Stimulated activated CD4-positive, alpha-beta T cell treated with anti-CD3 and anti-CD28 coated beads, Interleukin-2, amount 100 ng/mL, for 48 hours (primary cell): Measurements from ENCODE around the gene MAB21L4.

ENCODE experiments used
- DNase-seq, 2 donors: peaks; one replicate each; pipeline ENCODE4 v3.0.0-alpha.2; 2020

MAB21L4 gene

DNA sequence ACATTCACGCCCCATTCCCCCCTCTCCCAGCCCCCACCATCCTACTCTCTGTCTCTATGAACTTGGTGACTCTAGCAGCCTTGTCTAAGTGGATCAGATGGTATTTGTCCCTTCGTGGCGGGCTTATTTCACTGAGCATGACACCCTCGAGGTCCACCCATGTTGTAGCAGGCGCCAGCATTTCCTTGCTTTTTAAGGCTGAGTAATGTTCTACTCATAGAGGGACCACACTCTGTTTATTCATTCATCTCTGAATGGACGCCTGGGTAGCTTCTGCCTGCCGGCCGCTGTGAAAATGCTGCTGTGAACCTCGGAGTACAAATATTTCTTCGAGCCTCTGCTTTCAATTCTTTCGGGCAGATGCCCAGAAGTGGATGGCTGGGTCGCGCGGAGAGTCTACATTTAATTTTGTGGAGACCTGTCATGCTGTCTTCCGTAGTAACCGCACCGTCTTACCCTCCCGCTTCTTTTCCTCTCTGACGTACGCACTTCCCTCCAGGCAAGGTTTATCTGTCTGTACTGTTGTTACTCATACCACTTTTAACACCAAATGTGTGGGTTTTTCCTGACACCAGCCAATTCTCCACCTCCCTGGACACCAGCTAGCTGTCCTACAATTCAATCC, 15.8 kb upstream of the MAB21L4 start:
- DNase-seq, result no peak

DNA sequence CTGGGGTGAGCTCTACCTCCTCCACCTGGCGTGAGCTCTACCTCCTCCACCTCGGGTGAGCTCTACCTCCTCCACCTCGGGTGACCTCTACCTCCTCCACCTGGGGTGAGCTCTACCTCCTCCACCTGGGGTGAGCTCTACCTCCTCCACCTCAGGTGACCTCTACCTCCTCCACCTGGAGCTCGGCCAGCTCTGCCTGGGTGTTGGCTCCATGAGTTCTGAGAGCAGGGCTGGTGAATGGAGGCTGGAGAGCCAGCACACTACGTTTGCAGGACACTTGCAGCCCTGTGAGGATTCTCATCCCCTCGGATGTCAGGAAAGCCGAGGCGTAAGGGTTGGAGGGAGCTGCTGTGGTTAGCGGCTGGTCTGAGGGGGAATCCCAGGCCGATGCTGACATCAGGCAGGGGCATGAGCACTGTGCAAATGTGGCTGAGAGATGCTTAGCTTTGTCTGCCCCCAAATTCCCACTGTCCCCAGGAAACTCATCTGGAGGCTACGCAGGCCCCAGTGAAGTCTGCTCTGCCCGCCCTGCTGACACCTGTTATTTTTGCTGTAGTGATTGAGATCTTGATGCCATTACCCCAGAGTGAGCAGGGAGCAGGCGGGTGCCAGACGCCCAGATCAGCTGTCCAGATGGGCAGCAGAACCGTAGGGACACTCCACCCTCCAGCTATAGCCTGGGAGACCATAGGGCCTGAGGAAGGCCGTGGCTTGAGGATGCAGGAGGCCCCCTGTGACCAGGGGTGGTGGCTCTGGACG, 13.4 kb upstream of the MAB21L4 start:
- DNase-seq, result no peak

DNA sequence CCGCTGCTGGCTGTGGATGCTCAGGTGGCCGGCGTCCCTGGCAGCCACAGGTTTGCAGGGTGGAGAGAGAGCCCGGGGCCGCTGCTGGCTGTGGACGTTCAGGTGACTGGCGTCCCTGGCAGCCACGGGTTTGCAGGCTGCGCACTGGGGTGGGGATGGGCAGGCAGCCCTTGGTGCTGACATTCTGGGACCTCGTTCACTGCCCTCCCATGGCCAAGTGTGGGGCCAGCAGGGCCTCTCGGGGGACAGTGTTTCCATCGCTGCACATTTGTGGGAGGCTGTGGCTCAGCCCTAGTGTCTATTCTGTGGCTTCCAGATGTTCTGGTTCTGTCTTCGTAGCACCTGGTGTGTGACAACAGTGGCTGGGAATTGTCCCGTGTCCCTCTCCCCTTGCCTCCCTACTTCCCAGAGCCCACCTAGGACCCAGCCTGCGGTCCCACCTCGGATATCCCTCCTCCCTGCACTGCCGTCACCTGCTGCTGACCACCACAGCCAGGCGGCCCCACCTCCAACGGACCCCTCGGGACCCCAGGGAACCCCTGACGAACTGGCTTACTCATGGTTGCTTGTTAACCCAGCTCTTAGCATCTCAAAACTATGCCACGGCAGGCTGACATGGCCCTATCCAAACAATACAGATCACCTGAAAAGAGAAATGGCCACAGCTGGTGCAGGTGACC, 11.1 kb upstream of the MAB21L4 start:
- DNase-seq, result no peak

DNA sequence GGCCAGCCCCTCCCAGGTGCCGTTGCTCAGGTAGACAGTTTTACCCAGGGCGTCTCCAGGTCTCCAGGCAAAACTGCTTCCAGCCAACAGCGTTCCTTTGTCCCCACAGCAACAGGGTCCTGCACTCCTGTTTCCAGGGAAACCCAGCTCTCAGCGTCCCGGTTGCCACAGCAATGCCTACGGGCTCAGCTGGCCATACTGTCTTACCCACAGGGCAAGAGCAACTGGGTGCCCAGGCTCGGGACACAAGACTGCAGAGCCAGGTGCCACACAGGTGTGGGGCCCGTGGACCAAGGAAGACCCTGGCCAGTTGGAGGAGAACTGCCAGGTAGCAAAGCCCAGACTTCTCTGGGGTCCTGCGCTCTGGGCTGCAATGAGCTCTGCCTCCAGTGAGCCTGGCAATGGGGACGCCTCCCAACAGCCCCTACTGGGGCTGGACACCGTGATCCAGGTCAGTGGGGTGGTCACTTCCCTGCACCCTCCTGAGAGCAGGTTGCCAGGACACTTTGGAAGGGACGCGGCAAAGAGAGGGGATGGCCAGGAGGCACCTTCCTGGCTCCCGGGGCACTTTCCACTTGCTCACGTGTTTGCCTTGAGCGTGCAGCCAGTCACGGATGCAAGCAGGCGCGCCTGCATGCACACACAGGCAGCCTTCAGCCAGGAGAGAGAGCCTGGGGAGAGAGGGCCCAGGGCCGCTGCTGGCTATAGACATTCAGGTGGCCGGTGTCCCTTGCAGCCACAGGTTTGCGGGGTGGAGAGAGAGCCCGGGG, 10.4 kb upstream of the MAB21L4 start, which contains the start of gene CROCC2:
Gene CROCC2 (plus strand): TSS at position 196 of the 770 bp plus-strand sequence. CDS start 178 bp downstream, at position 374.
- no peak for DNase-seq

DNA sequence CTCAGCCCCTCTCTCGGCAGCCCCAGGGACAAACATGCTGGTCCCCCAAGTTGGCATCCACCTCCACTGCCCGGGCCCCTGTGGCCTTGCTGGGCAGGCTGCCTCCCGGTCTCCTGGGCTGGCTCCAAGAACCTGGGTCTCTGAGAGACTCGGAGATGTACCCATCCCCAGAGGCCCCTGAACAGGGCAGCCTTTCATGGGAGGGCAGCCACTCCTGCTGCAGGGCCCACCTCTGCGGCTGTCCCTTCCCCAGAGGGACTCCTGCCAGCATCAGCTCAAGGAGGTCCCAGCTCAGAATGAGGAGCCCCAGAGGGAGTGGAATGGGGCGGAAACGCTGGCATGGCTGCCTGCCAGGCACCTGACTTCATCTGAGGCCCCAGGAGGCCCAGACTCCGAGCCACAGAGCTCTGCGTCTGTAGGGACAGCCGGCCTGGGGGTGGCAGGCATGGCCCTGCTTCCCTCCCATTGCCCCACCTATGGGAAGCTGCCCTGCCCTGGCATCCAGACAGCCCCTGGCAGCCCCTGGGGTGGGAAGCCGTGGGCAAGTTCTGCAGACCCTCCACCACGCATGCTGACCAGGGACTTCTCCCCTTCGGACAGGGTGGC, 9.3 kb upstream of the MAB21L4 start:
- no peak for DNase-seq

DNA sequence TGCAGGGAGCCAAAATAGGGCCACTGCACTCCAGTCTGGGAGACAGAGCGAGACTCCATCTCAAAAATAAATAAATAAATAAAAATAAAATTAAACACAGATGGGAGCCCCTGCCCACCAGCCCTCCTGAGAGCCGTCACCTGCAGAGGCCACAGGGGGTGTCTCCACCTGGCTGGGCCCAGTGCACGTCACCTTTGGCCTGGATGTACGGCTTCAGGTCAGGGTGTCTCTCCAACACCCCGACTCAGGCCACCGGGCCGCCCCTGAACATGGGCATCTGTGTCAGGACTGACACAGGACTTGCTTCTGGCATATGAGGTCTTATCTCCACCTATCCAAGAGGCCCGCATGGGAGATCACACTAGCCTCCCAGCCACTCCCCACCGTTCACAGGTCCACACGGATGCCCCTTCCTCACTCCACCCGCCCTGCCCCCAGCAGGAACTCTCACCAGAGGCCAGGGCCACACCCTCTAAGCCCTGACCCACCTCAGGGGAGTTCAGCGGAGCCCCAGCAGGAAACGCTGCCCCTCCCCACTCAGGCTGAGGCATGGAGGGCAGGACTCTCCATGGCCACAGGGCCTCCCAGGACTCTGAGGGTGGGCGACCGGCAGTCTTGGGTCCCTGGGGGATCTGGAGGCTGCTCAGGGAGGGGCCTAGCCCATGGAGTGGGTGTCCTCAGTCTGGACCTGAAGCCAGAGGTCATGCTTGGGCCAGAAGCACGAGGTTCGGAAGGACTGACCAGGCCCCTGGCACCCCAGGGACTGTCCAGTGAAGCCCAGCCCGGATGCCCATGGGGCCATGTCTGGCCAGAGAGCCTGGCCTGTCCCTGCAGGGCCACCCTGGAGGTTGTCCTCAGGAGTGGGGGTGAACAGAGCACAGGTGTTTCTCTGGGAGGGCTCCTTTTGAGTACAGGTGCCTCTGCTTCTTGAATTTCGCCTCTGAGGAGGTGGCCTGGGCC, 8.5 kb upstream of the MAB21L4 start:
- no peak for DNase-seq

DNA sequence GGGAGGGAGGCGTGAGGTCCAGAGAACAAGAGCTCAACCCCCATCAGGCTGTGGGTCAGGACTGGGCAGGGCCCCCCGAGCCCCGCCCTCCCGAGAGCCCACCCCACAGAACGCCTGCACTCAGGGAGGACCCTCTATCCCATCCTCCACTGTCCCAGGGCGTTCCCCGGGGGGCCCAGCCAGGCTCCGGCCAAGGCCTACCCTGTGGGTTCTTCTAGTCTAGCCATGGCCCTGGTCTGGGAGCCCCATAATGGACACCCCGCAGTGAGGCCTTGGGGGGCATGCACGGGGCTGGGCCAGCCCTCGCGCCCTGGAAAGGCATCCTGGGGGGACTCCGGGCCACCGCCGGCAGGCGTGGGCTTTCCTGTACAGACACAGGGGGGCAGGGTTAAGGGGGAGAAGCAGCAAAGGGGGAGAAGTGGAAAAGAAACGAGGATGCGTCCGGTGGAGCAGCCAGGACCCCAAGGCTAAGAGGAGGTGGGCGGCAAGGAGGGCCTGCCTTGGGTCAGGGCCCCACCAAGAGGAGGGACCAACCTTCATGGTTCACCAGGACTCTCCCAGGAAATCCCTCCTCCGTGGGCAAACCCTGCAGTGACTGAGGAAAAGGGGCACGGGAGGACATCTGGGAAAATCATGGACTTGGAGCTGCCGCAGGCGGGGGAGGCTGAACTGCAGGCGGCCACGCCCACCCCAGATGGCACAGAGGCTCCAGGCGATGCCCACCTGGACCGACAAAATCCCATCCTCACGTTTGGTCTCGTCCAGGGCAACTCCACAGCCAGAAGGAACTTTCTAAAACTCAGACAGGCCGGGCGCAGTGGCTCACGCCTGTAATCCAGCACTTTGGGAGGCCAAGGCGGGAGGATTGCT, 7.5 kb upstream of the MAB21L4 start:
- DNase-seq, result no peak

DNA sequence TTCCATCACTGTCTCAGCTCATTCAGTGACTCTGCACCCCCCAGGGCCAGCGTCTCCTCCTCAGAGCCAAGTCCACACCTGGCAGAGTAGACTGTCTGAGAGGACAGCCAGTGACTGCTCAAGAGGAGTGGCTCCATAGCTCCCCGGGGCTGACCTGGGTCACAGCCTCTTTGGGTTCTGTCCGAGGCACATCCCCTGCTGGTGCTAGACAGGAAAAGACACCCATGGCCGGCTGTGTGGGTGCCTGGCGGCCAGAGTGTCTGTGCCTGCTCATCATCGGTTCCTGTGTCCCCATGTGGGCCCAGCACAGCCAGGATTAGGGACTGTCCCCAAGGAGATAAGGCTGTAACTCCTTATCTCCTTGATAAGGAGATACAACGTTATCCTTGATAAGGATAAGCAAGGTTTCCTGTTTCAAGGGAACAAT, 6.7 kb upstream of the MAB21L4 start:
- DNase-seq, result no peak

DNA sequence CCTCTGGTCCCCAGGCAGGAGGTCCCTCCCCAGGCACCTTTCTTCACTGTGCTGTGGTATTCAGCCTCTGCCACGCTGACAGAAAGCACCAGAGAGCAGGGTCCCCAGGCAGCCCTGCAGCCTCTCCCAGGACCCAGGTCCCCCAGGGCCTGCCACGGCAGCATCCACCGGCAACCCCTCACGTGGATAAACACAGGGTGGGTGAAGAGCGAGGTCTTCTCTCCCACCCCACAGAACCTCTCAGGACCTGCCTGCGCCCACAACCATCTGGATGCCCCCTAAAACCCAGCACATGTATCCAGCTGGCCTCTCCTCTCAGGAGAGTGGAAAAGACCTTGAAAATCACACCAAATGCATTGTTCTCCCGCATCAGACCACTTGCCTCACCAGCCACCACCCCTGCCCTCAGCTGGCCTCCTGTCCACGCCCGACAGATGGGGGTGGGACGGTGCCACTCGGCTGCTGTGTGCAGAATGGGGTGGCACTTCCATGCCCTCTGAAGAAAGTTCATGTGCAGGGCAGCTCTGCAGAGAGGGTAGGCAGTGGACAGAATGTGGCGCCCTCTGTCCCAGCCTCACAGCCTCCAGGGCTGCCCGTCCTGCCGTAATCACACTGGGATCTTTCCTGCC, 6.1 kb upstream of the MAB21L4 start:
- no peak for DNase-seq

DNA sequence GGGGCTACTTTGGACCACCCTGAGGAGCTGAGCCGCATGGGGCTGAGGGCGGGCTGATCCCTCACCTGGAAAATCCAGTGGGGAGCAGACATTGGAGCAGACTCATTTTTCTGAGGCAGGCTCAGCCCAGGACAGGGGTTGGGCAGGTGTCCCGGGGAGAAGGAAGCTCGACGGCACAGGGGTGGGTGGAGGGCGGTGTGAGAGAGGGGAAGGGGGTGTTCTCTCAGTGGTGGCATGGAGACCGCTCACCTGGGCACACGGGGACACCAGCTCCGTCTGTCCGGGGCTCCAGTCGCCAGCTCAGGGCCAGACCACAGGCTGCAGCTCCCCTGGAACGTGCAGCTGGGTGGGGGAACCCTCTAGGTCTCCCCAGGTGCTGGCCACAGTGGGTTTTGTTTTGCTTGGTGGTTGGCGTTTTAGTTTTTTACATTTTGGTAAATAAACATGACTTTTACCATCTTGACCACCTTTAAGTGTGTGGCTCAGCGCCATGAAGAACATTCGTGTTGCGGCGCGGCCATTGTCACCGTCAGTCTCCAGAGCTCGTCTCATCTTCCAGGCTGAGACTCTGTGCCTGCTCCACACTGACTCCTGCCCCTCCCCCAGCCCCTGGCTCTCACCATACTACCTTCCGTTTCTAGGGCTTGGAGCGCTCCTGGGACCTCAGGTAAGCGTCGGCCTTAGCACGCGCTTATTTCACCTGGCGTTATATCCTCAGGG, 4.3 kb upstream of the MAB21L4 start:
- no peak for DNase-seq

DNA sequence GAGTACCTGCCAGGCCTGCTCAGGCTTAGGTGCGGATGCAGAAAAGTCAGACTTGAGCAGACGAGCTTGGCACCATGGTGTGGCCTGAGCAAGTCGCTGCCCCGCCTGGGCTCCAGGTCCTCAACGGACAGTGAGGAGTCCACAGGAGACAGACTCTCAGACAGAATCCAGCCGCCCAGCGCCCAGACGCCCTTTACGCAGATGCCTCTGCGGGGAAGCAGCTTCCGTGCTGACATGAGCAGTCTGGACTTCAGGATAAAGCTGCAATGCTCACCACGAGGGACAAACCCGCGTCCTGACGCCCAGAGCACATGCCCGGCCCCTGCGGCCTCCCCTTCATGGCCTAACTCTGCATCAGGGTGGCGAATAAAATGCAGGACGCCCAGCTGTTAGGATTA, 3.5 kb upstream of the MAB21L4 start:
- DNase-seq, result no peak

DNA sequence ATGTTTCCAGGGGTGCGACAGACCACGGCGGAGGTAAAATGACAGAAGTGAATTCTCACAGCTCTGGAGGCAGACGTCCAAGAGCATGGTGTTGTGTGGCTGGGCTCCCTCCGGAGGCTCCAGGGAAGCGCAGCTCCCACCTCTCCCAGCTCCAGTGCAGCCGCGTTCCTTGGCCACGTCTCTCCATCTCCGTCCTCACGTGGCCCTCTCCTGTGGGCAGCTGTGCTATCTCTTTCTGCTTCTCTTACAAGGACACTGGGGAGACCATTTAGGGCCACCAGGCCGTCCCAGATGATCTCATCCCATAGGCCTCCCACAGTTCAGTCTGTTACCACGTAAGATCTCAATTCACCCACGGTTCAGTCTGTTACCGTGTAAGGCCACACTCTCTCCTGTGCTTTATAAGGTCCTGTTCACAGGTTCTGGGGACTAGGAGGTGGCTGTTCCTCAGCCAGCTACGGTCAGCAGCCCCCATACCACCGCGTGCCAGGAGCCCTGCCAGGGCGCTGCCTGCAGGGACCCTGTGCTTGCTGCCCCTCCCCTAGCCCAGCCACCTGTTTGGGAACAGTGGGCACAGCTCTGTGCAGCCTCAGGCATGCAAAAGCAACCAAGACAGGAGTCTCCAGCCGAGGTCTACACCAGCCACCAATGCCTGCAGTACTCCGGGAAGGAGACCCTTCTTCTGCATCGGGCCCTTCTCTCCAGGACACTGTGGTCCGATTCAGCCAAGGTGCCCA, 2.9 kb upstream of the MAB21L4 start:
- no peak for DNase-seq

DNA sequence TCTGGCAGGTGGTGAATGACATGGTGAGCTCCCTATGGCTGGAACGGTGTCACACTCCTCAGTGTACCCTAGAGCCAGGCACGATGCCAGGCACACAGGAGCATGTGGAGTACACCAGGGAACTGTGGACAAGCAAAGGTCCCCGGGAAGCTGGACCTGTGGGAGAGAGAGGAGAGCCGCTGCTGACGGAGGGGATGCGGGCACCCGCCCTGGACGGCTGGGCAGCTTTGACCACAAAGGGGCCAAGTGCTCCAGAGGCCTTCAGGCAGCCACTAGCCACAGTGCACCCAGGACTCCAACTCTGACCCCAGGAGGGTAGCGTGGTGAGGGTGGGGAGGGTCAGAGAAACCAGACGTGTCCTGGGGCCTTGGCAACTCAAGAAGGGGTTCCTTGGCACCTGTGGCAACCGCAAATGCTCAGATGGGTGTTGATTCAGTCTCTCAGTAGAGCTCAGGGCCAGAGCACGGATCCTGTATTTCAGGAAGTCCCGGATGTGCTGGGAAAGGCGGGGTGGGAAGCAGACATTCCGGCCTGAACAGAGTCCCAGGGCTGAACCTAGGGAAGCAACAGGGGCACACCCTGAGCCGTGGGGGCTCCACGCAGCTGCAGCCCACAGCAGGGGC, 2.3 kb upstream of the MAB21L4 start:
- no peak for DNase-seq

DNA sequence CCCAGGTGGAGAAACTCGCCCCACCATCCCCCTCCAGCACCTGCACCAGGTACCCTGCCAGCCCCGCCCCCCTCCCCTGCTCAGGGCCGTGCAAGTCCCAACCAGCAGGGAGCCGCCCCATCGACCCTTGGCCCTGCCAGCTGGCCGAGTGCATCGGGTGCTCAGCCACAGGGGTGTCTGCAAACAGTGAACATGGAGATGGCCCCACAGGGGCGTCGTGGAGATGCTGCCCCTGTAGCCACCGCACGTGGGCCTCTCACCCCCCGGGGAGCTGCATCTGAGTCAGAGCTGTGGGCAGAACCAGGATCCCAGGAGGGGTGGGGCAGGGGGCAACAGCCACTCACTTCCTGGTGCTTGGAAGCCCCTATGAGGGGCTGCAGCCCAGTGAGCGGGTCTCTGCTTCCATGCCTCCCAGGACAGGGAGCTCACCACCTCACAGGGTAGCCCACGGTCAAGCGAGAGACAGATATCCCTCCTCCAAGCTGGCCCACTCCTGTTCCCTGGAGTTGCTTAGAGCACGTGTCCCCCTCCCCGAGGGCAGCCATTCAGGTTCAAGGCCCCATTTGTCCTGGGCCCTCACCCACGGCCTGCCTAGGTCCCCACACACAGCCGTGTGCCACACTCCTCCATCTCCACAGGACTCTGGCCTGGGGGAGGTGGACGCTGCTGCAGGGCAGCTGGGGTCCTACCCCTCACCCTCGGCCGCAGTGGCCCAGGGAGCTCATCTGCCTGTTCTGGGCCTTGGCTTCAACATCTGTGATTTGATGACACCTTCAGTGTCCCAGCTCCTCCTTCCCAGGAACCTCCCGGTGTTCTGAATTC, 1.1 kb upstream of the MAB21L4 start:
- no peak for DNase-seq

DNA sequence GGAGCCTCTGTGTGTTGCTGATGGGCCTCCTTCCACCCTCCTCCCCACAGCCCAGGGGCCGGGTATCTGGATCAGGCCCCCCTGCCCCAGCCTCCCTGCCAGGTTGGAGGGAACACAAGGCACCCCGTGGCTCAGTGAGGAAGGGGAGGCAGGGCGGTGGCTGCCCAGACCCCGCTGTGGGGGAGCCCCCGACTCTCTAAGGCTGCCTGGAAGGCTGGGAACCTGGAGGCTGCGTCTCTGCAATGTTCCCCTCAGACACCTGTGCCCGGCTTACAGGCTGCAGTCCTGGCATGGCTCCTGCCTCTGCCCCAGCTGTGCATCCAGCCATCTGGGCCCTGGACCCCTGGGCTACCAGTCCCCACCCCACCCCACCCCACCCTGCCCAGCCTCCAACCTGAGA, 438 bp upstream of the MAB21L4 start:
- DNase-seq, result no peak

DNA sequence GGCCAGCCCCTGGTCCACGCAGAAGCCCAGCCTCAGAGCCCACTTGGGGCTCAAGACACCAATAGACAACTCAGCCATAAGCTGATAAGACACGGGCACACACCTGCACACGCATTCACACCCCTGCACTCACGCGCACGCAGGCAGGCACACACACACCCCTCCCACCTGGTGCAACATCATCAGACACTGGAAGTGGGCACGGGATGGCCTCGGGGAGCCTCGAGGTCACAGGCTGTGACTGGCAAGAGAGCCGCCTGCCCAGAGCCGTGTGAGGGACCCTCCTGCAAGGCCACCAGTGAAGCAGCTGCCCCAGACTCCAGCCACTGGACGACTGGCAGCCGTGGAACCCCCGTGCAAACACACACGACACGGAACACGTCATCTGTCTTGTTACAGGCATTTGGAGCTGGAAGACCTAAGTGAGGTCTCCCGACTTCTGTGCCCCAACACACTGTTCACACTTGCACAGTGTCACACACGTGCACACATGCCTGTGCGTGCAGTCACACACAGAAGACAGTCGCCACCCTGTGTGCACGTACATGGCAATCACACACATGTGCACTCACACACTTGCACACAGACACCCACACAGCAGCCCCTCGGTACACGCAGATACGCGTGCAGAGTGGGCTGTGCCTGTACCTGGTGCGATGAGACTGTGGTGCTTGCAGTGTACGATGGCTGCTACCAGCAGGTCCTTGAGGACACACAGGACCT, 959 bp downstream of the MAB21L4 start:
- DNase-seq, result no peak

DNA sequence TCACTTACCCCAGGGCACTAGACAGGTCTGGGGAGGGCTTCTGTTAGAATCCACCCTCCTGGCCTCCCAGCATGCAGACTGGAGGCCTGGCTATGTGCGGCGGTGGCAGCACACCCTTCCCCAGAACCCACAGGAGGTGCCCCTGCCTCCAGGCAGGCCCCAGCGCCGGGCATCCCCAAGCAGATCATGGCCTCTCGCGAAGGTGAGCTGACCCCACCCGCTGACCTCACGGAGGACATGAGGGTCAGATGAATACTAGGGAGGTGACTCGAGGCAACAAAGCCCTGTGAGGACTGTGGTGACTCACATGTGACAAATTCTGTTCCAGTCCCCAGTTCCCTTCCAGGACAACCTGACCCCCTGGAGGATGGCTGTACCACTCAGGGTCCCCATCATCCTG, 1.9 kb downstream of the MAB21L4 start:
- DNase-seq, result no peak
